Fibroblast of villous mesenchyme (primary cell): ENCODE data around the gene USP32. TPM values are rescaled to one million over a fixed set of nuclear protein-coding genes. Genes with fewer than 3 reads are reported as not detected.
A peak's percentile ranks its signal among the peaks of the same experiment; 100 is the strongest.

Experiments used
- DNase-seq: peaks from one replicate; pipeline ENCODE4 v3.0.0-alpha.2; 2010; ENCODE audit warnings: low read depth
- H3K4me3 ChIP-seq: 2 replicates; pipeline ENCODE4 v1.5.1; 2011; ENCODE audit warnings: low read depth, mild to moderate bottlenecking, low read length
- total RNA-seq: library from RNA; depleted of rRNA; stranded (reverse); fragments of >200 nt; gene quantifications from 2 replicates; pipeline ENCODE4 v1.2.3, GENCODE V29; 2012
- TF ChIP-seq, protein P1 (sequence below): IDR thresholded peaks from 2 replicates; pipeline ENCODE4 v1.5.1; 2012; ENCODE audit warnings: low read depth, mild to moderate bottlenecking, low read length; ENCODE audit not compliant: insufficient read depth

Gene USP32
- total RNA-seq, 1 donor = 95.4 TPM

DNA sequence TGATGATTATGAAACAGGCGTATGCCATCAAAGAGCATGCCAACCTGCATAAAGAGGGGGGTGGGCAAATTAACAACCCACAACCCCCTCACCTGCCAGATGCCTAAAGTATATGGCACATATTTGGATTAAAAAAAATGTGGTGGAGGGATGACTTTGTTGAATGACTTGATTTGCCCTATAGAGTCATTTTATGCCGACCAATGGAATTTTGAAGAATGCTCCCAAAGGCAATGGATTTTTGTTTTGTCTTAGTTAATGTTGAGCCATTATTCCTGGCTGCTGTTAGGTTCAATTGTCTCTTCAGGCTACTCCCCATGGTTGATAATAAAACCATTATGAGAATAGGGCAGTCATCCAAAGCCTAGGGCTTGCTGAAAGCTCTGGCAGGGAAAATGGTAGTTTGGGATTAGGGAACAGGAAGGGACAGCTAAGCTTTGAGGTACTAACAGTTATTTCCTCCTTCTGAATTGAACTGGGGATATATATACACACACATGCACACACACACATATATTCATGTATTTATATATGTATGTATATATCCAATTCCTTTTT lies 24.5 kb upstream of the USP32 start:
- DNase-seq = no peak
- H3K4me3 ChIP-seq = no peak overlapping the region
- TF ChIP-seq, protein P1, sequence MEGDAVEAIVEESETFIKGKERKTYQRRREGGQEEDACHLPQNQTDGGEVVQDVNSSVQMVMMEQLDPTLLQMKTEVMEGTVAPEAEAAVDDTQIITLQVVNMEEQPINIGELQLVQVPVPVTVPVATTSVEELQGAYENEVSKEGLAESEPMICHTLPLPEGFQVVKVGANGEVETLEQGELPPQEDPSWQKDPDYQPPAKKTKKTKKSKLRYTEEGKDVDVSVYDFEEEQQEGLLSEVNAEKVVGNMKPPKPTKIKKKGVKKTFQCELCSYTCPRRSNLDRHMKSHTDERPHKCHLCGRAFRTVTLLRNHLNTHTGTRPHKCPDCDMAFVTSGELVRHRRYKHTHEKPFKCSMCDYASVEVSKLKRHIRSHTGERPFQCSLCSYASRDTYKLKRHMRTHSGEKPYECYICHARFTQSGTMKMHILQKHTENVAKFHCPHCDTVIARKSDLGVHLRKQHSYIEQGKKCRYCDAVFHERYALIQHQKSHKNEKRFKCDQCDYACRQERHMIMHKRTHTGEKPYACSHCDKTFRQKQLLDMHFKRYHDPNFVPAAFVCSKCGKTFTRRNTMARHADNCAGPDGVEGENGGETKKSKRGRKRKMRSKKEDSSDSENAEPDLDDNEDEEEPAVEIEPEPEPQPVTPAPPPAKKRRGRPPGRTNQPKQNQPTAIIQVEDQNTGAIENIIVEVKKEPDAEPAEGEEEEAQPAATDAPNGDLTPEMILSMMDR = no peak

DNA sequence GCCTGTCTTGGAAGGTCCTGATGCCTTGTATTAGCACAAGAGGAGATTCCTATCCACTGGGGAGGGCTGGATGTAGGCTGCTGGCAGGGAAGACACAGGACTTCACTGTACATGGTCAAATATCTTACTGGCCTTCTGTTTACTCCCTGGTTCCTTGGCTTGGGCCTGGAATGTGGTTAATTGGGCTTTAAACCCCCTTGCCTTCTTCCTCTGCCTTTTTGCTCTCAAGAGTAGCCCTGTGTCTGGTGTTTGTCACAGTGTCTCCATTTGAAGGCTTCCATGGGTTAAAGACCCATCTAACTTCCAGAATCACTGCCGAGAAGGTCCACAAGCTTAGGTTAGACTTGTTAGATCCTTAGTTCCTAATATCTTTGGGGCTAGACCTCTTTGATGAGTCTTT lies 23.2 kb upstream of the USP32 start:
- no peak overlapping the region for H3K4me3 ChIP-seq
- DNase-seq = no peak
- TF ChIP-seq, protein P1 = no peak

DNA sequence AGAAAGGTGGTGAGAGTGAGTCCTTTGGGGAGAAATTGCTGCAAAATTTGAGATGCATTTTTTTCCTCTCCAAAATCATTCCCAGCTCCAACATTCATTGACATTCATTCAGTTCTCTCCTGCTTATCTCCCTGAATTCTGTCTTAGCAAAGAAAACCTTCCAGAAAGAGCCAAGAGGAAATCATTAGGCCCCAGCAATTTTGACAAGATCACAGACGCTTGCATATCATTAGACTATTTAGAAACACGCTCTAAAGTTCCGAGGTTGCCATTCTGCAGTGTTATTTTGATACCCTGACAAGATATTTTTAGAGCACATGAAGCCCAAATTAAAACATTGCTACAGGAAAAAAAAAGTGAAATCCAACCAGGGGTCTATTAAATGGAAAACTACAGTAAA lies 20.8 kb upstream of the USP32 start:
- no peak for DNase-seq
- TF ChIP-seq, protein P1 = no peak
- H3K4me3 ChIP-seq = no peak overlapping the region

DNA sequence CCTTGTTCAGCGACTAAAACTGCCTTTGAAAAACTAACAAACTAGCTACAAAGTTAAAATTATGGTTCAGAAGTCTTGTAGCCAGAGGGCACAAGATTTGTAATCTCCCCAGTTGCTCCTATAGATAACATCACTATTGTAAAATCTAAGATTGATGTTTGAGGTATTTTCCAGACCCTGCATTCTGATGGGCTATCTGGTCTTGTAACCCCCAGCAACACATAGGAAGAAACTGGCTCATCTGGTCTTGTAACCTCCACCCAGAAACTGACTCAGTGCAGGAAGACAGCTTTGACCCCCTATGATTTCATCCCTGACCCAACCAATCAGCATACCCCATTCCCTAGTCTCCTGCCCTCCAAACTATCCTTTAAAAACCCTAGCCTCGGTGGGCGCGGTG lies 18.1 kb upstream of the USP32 start:
- no peak overlapping the region for H3K4me3 ChIP-seq
- DNase-seq = no peak
- TF ChIP-seq, protein P1 = no peak

DNA sequence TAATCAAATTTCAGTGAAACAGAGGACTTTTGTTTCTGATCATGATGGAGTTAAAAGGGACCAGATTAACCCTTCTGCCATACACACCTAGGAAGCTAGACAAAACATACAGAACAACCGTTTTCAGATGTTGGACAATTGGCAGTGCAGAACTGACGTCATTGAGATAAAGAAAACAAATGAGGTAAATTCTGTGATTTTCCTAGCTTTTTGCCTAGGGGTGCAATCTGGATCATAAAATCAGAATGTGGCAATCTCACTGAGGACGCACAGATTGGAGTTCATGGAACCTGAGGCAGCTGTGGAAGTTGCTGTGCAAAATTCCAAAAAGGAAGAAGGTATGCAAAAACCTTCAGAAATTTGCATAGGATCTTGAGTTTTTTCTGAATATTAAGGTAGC lies 15.0 kb upstream of the USP32 start:
- no peak overlapping the region for H3K4me3 ChIP-seq
- TF ChIP-seq, protein P1 = no peak
- peak; percentile 14 for DNase-seq

DNA sequence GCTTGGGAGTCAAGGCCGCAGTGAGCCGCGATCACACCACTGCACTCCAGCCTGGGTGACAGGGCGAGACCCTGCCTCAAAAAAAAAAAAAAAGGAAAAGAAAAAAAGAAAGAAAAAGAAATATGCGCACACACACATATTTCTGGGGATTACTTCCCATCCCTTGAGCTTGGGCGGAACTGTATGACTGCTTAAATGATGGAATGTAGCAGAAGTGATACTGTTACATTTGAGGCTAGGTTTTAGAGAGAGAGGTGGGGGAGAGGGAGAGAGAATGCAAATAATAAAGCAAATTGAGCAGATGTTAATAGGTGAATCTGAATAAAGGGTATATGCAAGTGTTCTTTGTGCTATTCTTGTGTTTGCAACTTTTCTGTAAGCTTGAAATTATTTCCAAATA lies 12.0 kb upstream of the USP32 start:
- TF ChIP-seq, protein P1 = no peak

DNA sequence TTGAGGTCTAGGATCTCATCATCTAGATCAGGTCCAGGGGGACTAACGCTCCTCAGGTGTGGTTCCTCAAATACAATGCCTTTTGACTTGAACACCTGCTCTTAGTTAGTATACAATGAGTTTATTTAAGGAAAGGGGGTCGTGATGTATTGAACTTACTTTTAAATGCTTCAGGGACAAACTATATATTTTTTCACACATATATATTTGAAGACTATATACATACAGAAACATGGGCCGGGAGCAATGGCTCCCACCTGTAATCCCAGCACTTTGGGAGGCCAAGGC lies 11.5 kb upstream of the USP32 start:
- no peak overlapping the region for H3K4me3 ChIP-seq
- no peak for DNase-seq
- TF ChIP-seq, protein P1 = no peak

More for the DNA sequence above, 12.0 kb upstream of the USP32 start:
- no peak for DNase-seq
- H3K4me3 ChIP-seq = no peak overlapping the region
